ENCODE results near the gene GALNT15. TPM values are rescaled to one million over a fixed set of nuclear protein-coding genes. Genes with fewer than 3 reads are reported as not detected.
A peak's percentile ranks its signal among the peaks of the same experiment; 100 is the strongest.

Gene GALNT15
- total RNA-seq, 1 donor from 2014 or later = 0.95 TPM

GRCh38 chr3:16134173-16134928, 40.1 kb upstream of the GALNT15 start:
- no peak overlapping the region for H3K9ac ChIP-seq (ENCODE audit: low read length)

GRCh38 chr3:16136055-16136454, 38.4 kb upstream of the GALNT15 start:
- Histone ChIP-seq H3K79me2 (ENCODE audit: insufficient read depth, low read length) (no peaks in the 10 kb centered on the region), H3K9ac (ENCODE audit: low read length) (no peak overlapping the region), H3K4me1 (ENCODE audit: insufficient read depth, low read length) (peaks cover 20% of the 10 kb centered on the region), H3K4me2 (ENCODE audit: low read length) (peak overlapping the region; percentile 48), H3K36me3 (ENCODE audit: insufficient read depth, low read length) (no peaks in the 10 kb centered on the region), H4K20me1 (ENCODE audit: insufficient read depth, low read length) (no peaks in the 10 kb centered on the region), H2AFZ (ENCODE audit: low read depth, low read length) (no peak overlapping the region), H3K9me3 (ENCODE audit: insufficient read depth, low read depth, low read length) (peaks cover 3% of the 10 kb centered on the region), H3K27me3 (ENCODE audit: insufficient read depth, low read length) (no peaks in the 10 kb centered on the region), H3K4me3 (ENCODE audit: insufficient read depth, low read depth, low read length) (no peak overlapping the region), H3K27ac (ENCODE audit: low read depth, low read length) (peak overlapping the region; percentile 45)
- peaks cover 16% of the 10 kb centered on the region for H3K4me1 Mint-ChIP-seq (ENCODE audit: low read depth, unreplicated experiment)
- DNase-seq (ENCODE audit: low read depth) = peak; percentile 85
- peak; percentile 84 for FAIRE-seq
- H3K36me3 Mint-ChIP-seq (ENCODE audit: low read depth, unreplicated experiment) = peaks cover 2% of the 10 kb centered on the region
- no peaks in the 10 kb centered on the region for H3K27me3 Mint-ChIP-seq (ENCODE audit: low read depth, unreplicated experiment)
- no peak for TF ChIP-seq EZH2 (IDR thresholded peaks at IDR 0.05; ENCODE audit: insufficient read depth, low read length)
- TF ChIP-seq CTCF (IDR thresholded peaks at IDR 0.05; ENCODE audit: insufficient read depth, low read depth, low read length) = no peak
- H3K27ac Mint-ChIP-seq (ENCODE audit: unreplicated experiment) = no peak overlapping the region
- H3K9me3 Mint-ChIP-seq (ENCODE audit: unreplicated experiment) = peaks cover 14% of the 10 kb centered on the region
- H3K4me3 Mint-ChIP-seq (ENCODE audit: unreplicated experiment) = no peak overlapping the region

More at GRCh38 chr3:16134173-16134928, 40.1 kb upstream of the GALNT15 start:
- Mint-ChIP-seq H3K36me3 (ENCODE audit: low read depth, unreplicated experiment) (peaks cover 2% of the 10 kb centered on the region), H3K27ac (ENCODE audit: unreplicated experiment) (no peak overlapping the region), H3K9me3 (ENCODE audit: unreplicated experiment) (peaks cover 14% of the 10 kb centered on the region), H3K27me3 (ENCODE audit: low read depth, unreplicated experiment) (no peaks in the 10 kb centered on the region), H3K4me3 (ENCODE audit: unreplicated experiment) (no peak overlapping the region), H3K4me1 (ENCODE audit: low read depth, unreplicated experiment) (peaks cover 18% of the 10 kb centered on the region)
- peaks cover 20% of the 10 kb centered on the region for H3K4me1 ChIP-seq (ENCODE audit: insufficient read depth, low read length)
- no peak overlapping the region for H3K27ac ChIP-seq (ENCODE audit: low read depth, low read length)
- peaks cover 3% of the 10 kb centered on the region for H3K9me3 ChIP-seq (ENCODE audit: insufficient read depth, low read depth, low read length)
- FAIRE-seq (no peak), DNase-seq (ENCODE audit: low read depth) (no peak)
- no peak overlapping the region for H2AFZ ChIP-seq (ENCODE audit: low read depth, low read length)
- H3K79me2 ChIP-seq (ENCODE audit: insufficient read depth, low read length) = no peaks in the 10 kb centered on the region
- H3K4me3 ChIP-seq (ENCODE audit: insufficient read depth, low read depth, low read length) = no peak overlapping the region
- H3K27me3 ChIP-seq (ENCODE audit: insufficient read depth, low read length) = no peaks in the 10 kb centered on the region
- no peaks in the 10 kb centered on the region for H4K20me1 ChIP-seq (ENCODE audit: insufficient read depth, low read length)
- TF ChIP-seq EZH2 (IDR thresholded peaks at IDR 0.05; ENCODE audit: insufficient read depth, low read length) (no peak), CTCF (IDR thresholded peaks at IDR 0.05; ENCODE audit: insufficient read depth, low read depth, low read length) (no peak)
- no peak overlapping the region for H3K4me2 ChIP-seq (ENCODE audit: low read length)
- no peaks in the 10 kb centered on the region for H3K36me3 ChIP-seq (ENCODE audit: insufficient read depth, low read length)

GRCh38 chr3:16137044-16137443, 37.4 kb upstream of the GALNT15 start:
- Histone ChIP-seq H3K27me3 (ENCODE audit: insufficient read depth, low read length) (no peaks in the 10 kb centered on the region), H4K20me1 (ENCODE audit: insufficient read depth, low read length) (no peaks in the 10 kb centered on the region), H3K4me1 (ENCODE audit: insufficient read depth, low read length) (peaks cover 22% of the 10 kb centered on the region), H3K4me2 (ENCODE audit: low read length) (no peak overlapping the region), H3K36me3 (ENCODE audit: insufficient read depth, low read length) (no peaks in the 10 kb centered on the region), H3K4me3 (ENCODE audit: insufficient read depth, low read depth, low read length) (no peak overlapping the region), H3K27ac (ENCODE audit: low read depth, low read length) (no peak overlapping the region), H2AFZ (ENCODE audit: low read depth, low read length) (no peak overlapping the region), H3K79me2 (ENCODE audit: insufficient read depth, low read length) (no peaks in the 10 kb centered on the region), H3K9ac (ENCODE audit: low read length) (no peak overlapping the region), H3K9me3 (ENCODE audit: insufficient read depth, low read depth, low read length) (peaks cover 3% of the 10 kb centered on the region)
- no peak for FAIRE-seq
- Mint-ChIP-seq H3K4me3 (ENCODE audit: unreplicated experiment) (no peak overlapping the region), H3K27ac (ENCODE audit: unreplicated experiment) (no peak overlapping the region), H3K27me3 (ENCODE audit: low read depth, unreplicated experiment) (no peaks in the 10 kb centered on the region), H3K4me1 (ENCODE audit: low read depth, unreplicated experiment) (peaks cover 19% of the 10 kb centered on the region), H3K36me3 (ENCODE audit: low read depth, unreplicated experiment) (peaks cover 2% of the 10 kb centered on the region), H3K9me3 (ENCODE audit: unreplicated experiment) (peaks cover 14% of the 10 kb centered on the region)
- no peak for TF ChIP-seq EZH2 (IDR thresholded peaks at IDR 0.05; ENCODE audit: insufficient read depth, low read length)
- TF ChIP-seq CTCF (IDR thresholded peaks at IDR 0.05; ENCODE audit: insufficient read depth, low read depth, low read length) = no peak
- no peak for DNase-seq (ENCODE audit: low read depth)

All from astrocyte (in vitro differentiated cells and primary cell).